Measurements from ENCODE around the gene SIN3B. TPM values are rescaled to one million over a fixed set of nuclear protein-coding genes. Genes with fewer than 3 reads are reported as not detected.

SIN3B gene
- total RNA-seq, 3 donors from 2014 or later (not counting 1 experiment from before 2014, with no cell fraction given): 58.4 to 70.1 (median 60.2) TPM

GRCh38 chr19:16799740-16800139 lies 29.5 kb upstream of the SIN3B start:
- H3K36me3 ChIP-seq (ENCODE audit: control insufficient read depth, insufficient read depth, low read length): no peaks in the 10 kb centered on the region
- no peak overlapping the region for H3K4me3 ChIP-seq (ENCODE audit: low read length)
- ATAC-seq: no peak
- intact Hi-C loops (cut with micrococcal nuclease): no loop called here
- Mint-ChIP-seq H3K27me3 (ENCODE audit: low read depth in 2 of 2) (no peaks in the 10 kb centered on the region), H3K4me3 (no peak overlapping the region), H3K9me3 (no peaks in the 10 kb centered on the region), H3K36me3 (no peaks in the 10 kb centered on the region), H3K27ac (no peak overlapping the region), H3K4me1 (no peaks in the 10 kb centered on the region)
- no peak for TF ChIP-seq CTCF (IDR thresholded peaks at IDR 0.05)
- H3K27ac ChIP-seq (ENCODE audit: low read length): no peak overlapping the region
- no peaks in the 10 kb centered on the region for H3K27me3 ChIP-seq (ENCODE audit: control insufficient read depth, insufficient read depth, low read length)
- H3K4me1 ChIP-seq (ENCODE audit: control insufficient read depth, insufficient read depth, low read length): no peaks in the 10 kb centered on the region
- WGBS (ENCODE audit: insufficient coverage): 95% methylated on average over 16 of the region's 16 CpGs
- peaks cover 6% of the 10 kb centered on the region for H3K9me3 ChIP-seq (ENCODE audit: control insufficient read depth, insufficient read depth, low read length)
- no peak for DNase-seq

GRCh38 chr19:16801600-16802013 lies 27.6 kb upstream of the SIN3B start:
- no peak overlapping the region for H3K4me3 ChIP-seq (ENCODE audit: low read length)
- ATAC-seq (no peak), DNase-seq (no peak)
- WGBS (ENCODE audit: insufficient coverage): 82% methylated on average over 8 of the region's 8 CpGs
- H3K27me3 Mint-ChIP-seq (ENCODE audit: low read depth in 2 of 2): no peaks in the 10 kb centered on the region
- intact Hi-C loops (cut with micrococcal nuclease): no loop called here
- H3K4me1 Mint-ChIP-seq: no peaks in the 10 kb centered on the region
- no peak overlapping the region for H3K27ac ChIP-seq (ENCODE audit: low read length)
- no peaks in the 10 kb centered on the region for H3K9me3 ChIP-seq (ENCODE audit: control insufficient read depth, insufficient read depth, low read length)
- TF ChIP-seq CTCF (IDR thresholded peaks at IDR 0.05): no peak
- H3K36me3 ChIP-seq (ENCODE audit: control insufficient read depth, insufficient read depth, low read length): no peaks in the 10 kb centered on the region
- no peaks in the 10 kb centered on the region for H3K9me3 Mint-ChIP-seq
- no peaks in the 10 kb centered on the region for H3K27me3 ChIP-seq (ENCODE audit: control insufficient read depth, insufficient read depth, low read length)
- H3K36me3 Mint-ChIP-seq: no peaks in the 10 kb centered on the region
- H3K4me1 ChIP-seq (ENCODE audit: control insufficient read depth, insufficient read depth, low read length): no peaks in the 10 kb centered on the region
- no peak overlapping the region for H3K4me3 Mint-ChIP-seq
- H3K27ac Mint-ChIP-seq: no peak overlapping the region

- intact Hi-C loops (cut with micrococcal nuclease): no loop called here
- H3K27me3 Mint-ChIP-seq (ENCODE audit: low read depth in 2 of 2): no peaks in the 10 kb centered on the region
- ATAC-seq: no peak
Measured at GRCh38 chr19:16804176-16804575, 25.0 kb upstream of the SIN3B start.

More at GRCh38 chr19:16804176-16804575, 25.0 kb upstream of the SIN3B start:
- H3K4me1 ChIP-seq (ENCODE audit: control insufficient read depth, insufficient read depth, low read length): no peaks in the 10 kb centered on the region
- H3K9me3 ChIP-seq (ENCODE audit: control insufficient read depth, insufficient read depth, low read length): no peaks in the 10 kb centered on the region
- Mint-ChIP-seq H3K36me3 (no peaks in the 10 kb centered on the region), H3K9me3 (no peaks in the 10 kb centered on the region), H3K27ac (no peak overlapping the region), H3K4me3 (no peak overlapping the region), H3K4me1 (no peaks in the 10 kb centered on the region)
- H3K36me3 ChIP-seq (ENCODE audit: control insufficient read depth, insufficient read depth, low read length): no peaks in the 10 kb centered on the region
- H3K27me3 ChIP-seq (ENCODE audit: control insufficient read depth, insufficient read depth, low read length): no peaks in the 10 kb centered on the region
- H3K27ac ChIP-seq (ENCODE audit: low read length): no peak overlapping the region
- H3K4me3 ChIP-seq (ENCODE audit: low read length): no peak overlapping the region
- 93% methylated on average over 4 of the region's 4 CpGs for WGBS (ENCODE audit: insufficient coverage)
- DNase-seq: no peak
- TF ChIP-seq CTCF (IDR thresholded peaks at IDR 0.05): no peak
